Type B pancreatic cell (in vitro differentiated cells): ENCODE results near the gene EXOG. TPM values are rescaled to one million over a fixed set of nuclear protein-coding genes. Genes with fewer than 3 reads are reported as not detected.

ENCODE experiments used
- DNase-seq: peaks from one replicate; pipeline ENCODE4 v3.0.0; 2021; ENCODE audit warnings: mixed read lengths; ENCODE audit not compliant: unreplicated experiment; ENCODE audit errors: extremely low spot score
- H3K27ac Mint-ChIP-seq: 2 replicates; pipeline ENCODE4 v1.8.0; 2021; ENCODE audit warnings: mild to moderate bottlenecking, mixed read lengths
- H3K27me3 Mint-ChIP-seq: 2 replicates; pipeline ENCODE4 v1.8.0; 2021; ENCODE audit warnings: mixed read lengths
- H3K36me3 Mint-ChIP-seq: 2 replicates; pipeline ENCODE4 v1.8.0; 2021; ENCODE audit warnings: mixed read lengths
- H3K4me1 Mint-ChIP-seq: one replicate; pipeline ENCODE4 v1.8.0; 2021; ENCODE audit warnings: mixed read lengths; ENCODE audit not compliant: unreplicated experiment
- H3K4me3 Mint-ChIP-seq: 2 replicates; pipeline ENCODE4 v1.8.0; 2021; ENCODE audit warnings: mild to moderate bottlenecking, mixed read lengths
- H3K9me3 Mint-ChIP-seq: 2 replicates; pipeline ENCODE4 v1.8.0; 2021; ENCODE audit warnings: mixed read lengths
- total RNA-seq: library from RNA; stranded (reverse); gene quantifications from 2 replicates; pipeline ENCODE4 v1.2.1, GENCODE V29; 2021; ENCODE audit warnings: low replicate concordance
- TF ChIP-seq, protein P1 (sequence below): fragments of 200-600 bp; sonication (generic); conservative IDR thresholded peaks from 2 replicates; pipeline ENCODE4 v1.5.0; 2021; ENCODE audit warnings: antibody characterized with exemption, mild to moderate bottlenecking

Gene EXOG
- total RNA-seq, 1 donor from 2014 or later = 16.8 TPM

DNA sequence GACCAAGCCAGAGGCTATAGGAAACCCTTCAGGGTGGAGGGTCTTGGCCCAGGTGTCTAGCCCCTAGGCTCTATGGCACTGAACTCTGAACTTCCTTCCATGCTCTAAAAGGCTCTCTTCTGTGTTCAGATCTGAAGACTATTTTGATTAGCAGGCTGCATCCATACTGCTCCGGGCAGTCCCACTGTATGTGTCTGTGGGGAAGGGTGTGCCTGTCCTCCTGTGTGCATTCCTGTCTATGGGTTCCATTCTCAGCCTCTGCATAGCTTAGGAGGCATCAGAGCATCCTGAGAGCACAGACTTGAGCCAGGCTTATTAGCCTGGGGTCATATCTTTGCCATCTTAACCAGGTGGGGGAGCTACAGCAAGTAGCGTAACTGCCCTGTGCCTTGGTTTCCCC, 38.0 kb downstream of the EXOG start:
- TF ChIP-seq, protein P1, sequence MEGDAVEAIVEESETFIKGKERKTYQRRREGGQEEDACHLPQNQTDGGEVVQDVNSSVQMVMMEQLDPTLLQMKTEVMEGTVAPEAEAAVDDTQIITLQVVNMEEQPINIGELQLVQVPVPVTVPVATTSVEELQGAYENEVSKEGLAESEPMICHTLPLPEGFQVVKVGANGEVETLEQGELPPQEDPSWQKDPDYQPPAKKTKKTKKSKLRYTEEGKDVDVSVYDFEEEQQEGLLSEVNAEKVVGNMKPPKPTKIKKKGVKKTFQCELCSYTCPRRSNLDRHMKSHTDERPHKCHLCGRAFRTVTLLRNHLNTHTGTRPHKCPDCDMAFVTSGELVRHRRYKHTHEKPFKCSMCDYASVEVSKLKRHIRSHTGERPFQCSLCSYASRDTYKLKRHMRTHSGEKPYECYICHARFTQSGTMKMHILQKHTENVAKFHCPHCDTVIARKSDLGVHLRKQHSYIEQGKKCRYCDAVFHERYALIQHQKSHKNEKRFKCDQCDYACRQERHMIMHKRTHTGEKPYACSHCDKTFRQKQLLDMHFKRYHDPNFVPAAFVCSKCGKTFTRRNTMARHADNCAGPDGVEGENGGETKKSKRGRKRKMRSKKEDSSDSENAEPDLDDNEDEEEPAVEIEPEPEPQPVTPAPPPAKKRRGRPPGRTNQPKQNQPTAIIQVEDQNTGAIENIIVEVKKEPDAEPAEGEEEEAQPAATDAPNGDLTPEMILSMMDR = no peak
- no peak overlapping the region for H3K4me3 Mint-ChIP-seq
- peaks cover 9% of the 10 kb centered on the region for H3K36me3 Mint-ChIP-seq
- no peak overlapping the region for H3K27ac Mint-ChIP-seq
- no peak for DNase-seq
- no peaks in the 10 kb centered on the region for H3K4me1 Mint-ChIP-seq
- H3K27me3 Mint-ChIP-seq = no peaks in the 10 kb centered on the region
- no peaks in the 10 kb centered on the region for H3K9me3 Mint-ChIP-seq

DNA sequence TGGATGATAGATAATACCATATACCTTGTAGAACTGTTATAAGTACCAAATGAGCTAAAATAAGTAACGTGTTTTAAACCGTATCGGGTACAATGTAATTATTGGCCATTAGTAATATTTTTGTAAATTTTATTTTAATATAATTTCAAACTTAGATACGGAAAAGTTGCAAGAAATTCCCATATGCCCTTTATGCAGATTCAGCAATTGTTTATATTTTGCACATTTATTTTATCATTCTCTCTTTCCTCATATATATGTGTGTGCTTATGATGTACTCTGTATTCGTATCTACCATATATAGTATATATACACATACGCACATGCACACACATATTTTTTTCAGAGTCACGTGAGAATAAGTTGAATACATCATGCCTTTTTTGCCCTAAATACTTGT, 38.5 kb downstream of the EXOG start:
- Mint-ChIP-seq H3K9me3 (no peaks in the 10 kb centered on the region), H3K4me1 (no peaks in the 10 kb centered on the region), H3K36me3 (peaks cover 9% of the 10 kb centered on the region), H3K4me3 (no peak overlapping the region), H3K27ac (no peak overlapping the region), H3K27me3 (no peaks in the 10 kb centered on the region)
- TF ChIP-seq, protein P1 = no peak
- no peak for DNase-seq

DNA sequence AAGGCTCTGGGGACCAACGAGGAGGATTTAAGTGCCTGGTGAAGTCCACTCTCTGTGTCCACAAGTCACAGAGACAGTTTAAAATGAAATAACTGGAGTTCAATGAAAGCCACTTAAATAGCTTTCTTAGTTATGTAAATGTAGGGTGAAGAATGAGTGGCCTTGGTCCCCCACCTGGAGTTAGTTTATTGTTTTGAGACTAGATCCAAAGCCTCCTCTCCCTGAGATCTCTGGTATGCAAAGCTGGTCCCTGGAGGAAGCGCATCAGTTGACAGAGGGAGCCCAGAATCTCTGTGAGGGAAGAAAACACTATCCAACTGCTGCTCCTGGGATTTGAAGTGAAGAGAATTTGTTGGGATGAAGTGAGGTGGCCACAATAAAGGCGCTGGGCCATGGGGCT, 40.5 kb downstream of the EXOG start:
- DNase-seq = no peak
- Mint-ChIP-seq H3K4me3 (no peak overlapping the region), H3K27me3 (no peaks in the 10 kb centered on the region), H3K27ac (no peak overlapping the region), H3K36me3 (peaks cover 9% of the 10 kb centered on the region), H3K9me3 (no peaks in the 10 kb centered on the region), H3K4me1 (no peaks in the 10 kb centered on the region)
- TF ChIP-seq, protein P1 = no peak

DNA sequence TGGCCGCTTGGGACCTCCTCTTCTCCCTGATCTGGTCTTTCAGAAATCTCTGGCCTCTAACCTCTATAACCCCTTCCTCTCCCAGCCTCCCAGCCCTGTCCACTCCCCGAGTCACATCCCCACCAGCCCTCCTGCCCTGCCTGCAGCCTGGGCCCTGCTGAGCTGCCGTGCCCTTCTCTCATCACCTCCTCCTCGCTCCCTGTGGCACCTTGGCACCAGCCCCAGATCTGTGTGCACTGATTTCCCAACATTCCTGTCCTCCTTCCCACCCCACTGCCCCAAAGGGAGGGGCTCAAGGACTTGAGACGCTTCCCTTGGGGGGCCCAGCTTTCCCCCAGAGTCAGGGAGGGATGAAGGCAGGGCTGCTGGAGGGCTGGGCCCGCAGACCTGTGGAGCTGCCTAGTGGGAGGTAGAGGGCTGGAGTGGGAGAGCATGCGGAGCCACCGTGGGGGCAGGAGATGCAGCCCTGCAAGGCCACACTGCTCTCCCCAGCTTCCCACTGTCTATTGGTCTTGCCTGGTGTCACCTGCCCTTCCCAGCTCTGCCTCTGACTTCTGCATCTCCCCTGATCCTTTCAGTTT, 42.7 kb downstream of the EXOG start:
- no peak for DNase-seq
- Mint-ChIP-seq H3K9me3 (no peaks in the 10 kb centered on the region), H3K27ac (no peak overlapping the region), H3K4me1 (no peaks in the 10 kb centered on the region), H3K27me3 (no peaks in the 10 kb centered on the region), H3K4me3 (no peak overlapping the region), H3K36me3 (peaks cover 9% of the 10 kb centered on the region)
- TF ChIP-seq, protein P1 = no peak

DNA sequence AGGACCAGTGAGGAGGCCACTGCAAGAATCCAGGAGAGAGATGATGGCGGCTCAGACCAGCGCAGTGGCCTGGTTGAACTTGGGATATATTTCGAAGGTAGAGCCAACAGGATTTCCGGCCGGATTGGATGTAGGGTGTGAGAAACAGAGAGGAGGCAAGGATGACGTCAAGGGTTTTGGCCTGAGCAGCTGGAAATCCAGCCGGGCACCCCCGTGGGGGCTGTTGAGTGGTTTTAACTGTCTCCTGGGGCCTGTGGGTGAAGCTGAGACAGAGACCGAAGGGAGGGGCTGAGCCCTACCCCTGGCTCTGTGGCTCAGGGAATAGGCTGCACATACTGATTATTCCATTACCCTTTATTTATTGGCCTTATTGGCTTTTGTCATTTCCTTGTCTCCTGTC, 45.7 kb downstream of the EXOG start:
- no peaks in the 10 kb centered on the region for H3K36me3 Mint-ChIP-seq
- H3K27me3 Mint-ChIP-seq = no peaks in the 10 kb centered on the region
- no peaks in the 10 kb centered on the region for H3K4me1 Mint-ChIP-seq
- TF ChIP-seq, protein P1 = no peak
- DNase-seq = no peak
- no peak overlapping the region for H3K4me3 Mint-ChIP-seq
- H3K9me3 Mint-ChIP-seq = no peaks in the 10 kb centered on the region
- no peak overlapping the region for H3K27ac Mint-ChIP-seq
